Measurements from ENCODE around the gene SERPINE3.

GRCh38 chr13:51342706-51343105 is 3.2 kb downstream of the SERPINE3 start:
- TF ChIP-seq TOX (CRISPR knock-in tag; IDR thresholded peaks at IDR 0.05; ENCODE audit: borderline replicate concordance) (no peak), POU6F1 (CRISPR knock-in tag; IDR thresholded peaks at IDR 0.05; ENCODE audit: borderline replicate concordance, low read depth) (no peak), PATZ1 (CRISPR knock-in tag; IDR thresholded peaks at IDR 0.05; ENCODE audit: borderline replicate concordance) (no peak)

All from SK-N-SH treated with all-trans-retinoic acid at 6 μM for 48 hours (cell line).